Endothelial cell of umbilical vein (primary cell): ENCODE data around the gene IPO5. TPM values are rescaled to one million over a fixed set of nuclear protein-coding genes. Genes with fewer than 3 reads are reported as not detected.
A peak's percentile ranks its signal among the peaks of the same experiment; 100 is the strongest.

Experiments
- BruUV-seq: library from RNA; stranded (reverse); fragments of 400-500 nt; replicated peaks from 2 replicates; lab custom pipeline; 2021; lab: Mats Ljungman, UMichigan
- CTCF ChIA-PET: fragments of 300-600, 350-600 bp; sonication (Branson Sonifier 250); formaldehyde crosslinking; loops from one replicate; lab custom pipeline; 2021; ENCODE audit warnings: antibody characterized with exemption, inconsistent platforms; lab: Charles Lee
- POLR2A ChIA-PET: fragments of 300-600, 350-600 bp; sonication (Branson Sonifier 250); formaldehyde crosslinking; loops from one replicate; lab custom pipeline; 2021; ENCODE audit warnings: antibody characterized with exemption, inconsistent platforms; lab: Charles Lee
- DNase-seq: peaks from one replicate; pipeline ENCODE4 v3.0.0-alpha.2; 2011; ENCODE audit warnings: low read depth, low spot score
- FAIRE-seq: peaks from 2 replicates; lab custom pipeline; 2011; peaks lifted over from hg19 to GRCh38; lab: Jason Lieb, UNC
- H2AFZ ChIP-seq: 2 replicates; pipeline ENCODE4 v1.6.0; 2012; ENCODE audit warnings: low read depth, low read length, control low read depth, inconsistent platforms
- H3K27ac ChIP-seq: 2 replicates; pipeline ENCODE4 v1.5.1; 2011; ENCODE audit warnings: low read depth, mild to moderate bottlenecking, control low read depth, low read length, moderate library complexity; ENCODE audit not compliant: insufficient read depth
- H3K27me3 ChIP-seq, 2 experiments: 2 replicates each; pipeline versions ENCODE4 v1.6.0 to v1.6.1; 2011; ENCODE audit warnings: low read length in 2 of 2, mixed read lengths in 1 of 2; ENCODE audit not compliant: control insufficient read depth in 2 of 2, insufficient read depth in 2 of 2
- H3K36me3 ChIP-seq, 2 experiments: 2 replicates in 1 of 2; 3 replicates in 1 of 2; pipeline ENCODE4 v1.5.1; 2011; ENCODE audit warnings: low read length in 2 of 2, mild to moderate bottlenecking in 1 of 2, moderate library complexity in 1 of 2; ENCODE audit not compliant: control insufficient read depth in 2 of 2, insufficient read depth in 2 of 2; ENCODE audit errors: extremely low read depth in 1 of 2
- H3K4me1 ChIP-seq: 3 replicates; pipeline ENCODE4 v1.5.1; 2011; ENCODE audit warnings: mild to moderate bottlenecking, low read length; ENCODE audit not compliant: control insufficient read depth, insufficient read depth; ENCODE audit errors: extremely low read depth
- H3K4me2 ChIP-seq: 2 replicates; pipeline ENCODE4 v1.6.1; 2011; ENCODE audit warnings: low read length, control low read depth, mixed read lengths; ENCODE audit not compliant: insufficient read depth
- H3K4me3 ChIP-seq, 3 experiments: fragments of 200-600 bp in 1 of 3; sonication (generic), shearing (Covaris generic) in 1 of 3; replicated peaks in 1 of 3; 2 replicates each; pipeline ENCODE4 v1.5.1; 2011 to 2016; ENCODE audit warnings: control low read depth in 3 of 3, low read length in 3 of 3, mild to moderate bottlenecking in 2 of 3, inconsistent platforms in 1 of 3, low read depth in 1 of 3, moderate library complexity in 1 of 3; ENCODE audit not compliant: insufficient read depth in 1 of 3
- H3K79me2 ChIP-seq: 2 replicates; pipeline ENCODE4 v1.6.0; 2012; ENCODE audit warnings: low read length, inconsistent platforms; ENCODE audit not compliant: control insufficient read depth, insufficient read depth
- H3K9ac ChIP-seq: replicated peaks from 2 replicates; pipeline ENCODE3; 2011; ENCODE audit warnings: low read length, control low read depth; ENCODE audit not compliant: insufficient read depth; ENCODE audit errors: extremely low read depth
- H3K9me1 ChIP-seq: replicated peaks from 3 replicates; pipeline ENCODE4 v1.6.0; 2011; ENCODE audit warnings: mild to moderate bottlenecking, low read length; ENCODE audit not compliant: control insufficient read depth, insufficient read depth; ENCODE audit errors: extremely low read depth
- H3K9me3 ChIP-seq: replicated peaks from 2 replicates; pipeline ENCODE4 v1.5.1; 2012; ENCODE audit warnings: low read length, inconsistent platforms; ENCODE audit not compliant: control insufficient read depth, insufficient read depth
- H4K20me1 ChIP-seq: replicated peaks from 2 replicates; pipeline ENCODE3; 2011; ENCODE audit warnings: mild to moderate bottlenecking, low read length; ENCODE audit not compliant: control insufficient read depth, insufficient read depth; ENCODE audit errors: extremely low read depth
- EZH2 ChIP-seq: IDR thresholded peaks from 2 replicates; pipeline ENCODE4 v1.6.1; 2012; ENCODE audit warnings: borderline replicate concordance, low read depth, mild to moderate bottlenecking, moderate library complexity, low read length, inconsistent platforms; ENCODE audit not compliant: severe bottlenecking
- FOS ChIP-seq: IDR thresholded peaks from 2 replicates; pipeline ENCODE4 v1.6.1; 2011; ENCODE audit warnings: mild to moderate bottlenecking, low read length, moderate library complexity, borderline replicate concordance; ENCODE audit not compliant: insufficient read depth
- GATA2 ChIP-seq: IDR thresholded peaks from 2 replicates; pipeline ENCODE4 v1.7.0; 2011; ENCODE audit warnings: low read depth, mild to moderate bottlenecking, moderate library complexity, mixed read lengths, low read length; ENCODE audit not compliant: insufficient read length, insufficient read depth
- JUN ChIP-seq: IDR thresholded peaks from 2 replicates; pipeline ENCODE4 v1.6.1; 2011; ENCODE audit warnings: borderline replicate concordance, low read depth; ENCODE audit not compliant: insufficient read length, insufficient read depth
- MYC ChIP-seq: IDR thresholded peaks from one replicate; pipeline ENCODE4 v1.6.1; 2011; ENCODE audit warnings: mild to moderate bottlenecking, low read depth, low read length
- POLR2A ChIP-seq: IDR thresholded peaks from 2 replicates; pipeline ENCODE4 v1.6.1; 2012; ENCODE audit warnings: low read depth, mild to moderate bottlenecking, control low read depth, low read length
- POLR2AphosphoS5 ChIP-seq: IDR thresholded peaks from 2 replicates; pipeline ENCODE4 v1.6.1; 2012; ENCODE audit warnings: low read depth, mild to moderate bottlenecking, control low read depth, low read length, moderate library complexity; ENCODE audit not compliant: insufficient read depth
- dilution Hi-C: fragments of 300-500 bp; cut with MboI; formaldehyde crosslinking; loops from one replicate; pipeline ENCODE4 v1.15.0; 2019; ENCODE audit warnings: low sequenced_read_pairs; ENCODE audit not compliant: extremely low pct_ligation_motif_present
- intact Hi-C: fragments of 100-400 bp; cut with micrococcal nuclease; formaldehyde crosslinking; loops from one replicate; pipeline ENCODE4 v1.10.0; 2022
- polyA plus RNA-seq, 4 experiments: library from polyadenylated mRNA; depleted of rRNA in 3 of 4; stranded (reverse) in 3 of 4; unstranded in 1 of 4; fragments of >200 nt; gene quantifications; 2 replicates each; pipeline versions ENCODE4 v1.2.1 to v1.2.3, GENCODE V29; 2011 to 2012; ENCODE audit warnings: missing spikeins in 1 of 4
- total RNA-seq: library from RNA; stranded (reverse); gene quantifications from 2 replicates; pipeline ENCODE4 v1.2.3, GENCODE V29; 2021
- TF ChIP-seq, protein P1 (sequence below), 2 donors: IDR thresholded peaks; 1 replicate in 1 of 2; 2 replicates in 1 of 2; pipeline ENCODE4 v1.5.1; 2011; ENCODE audit warnings: low read length in 2 of 2, mild to moderate bottlenecking in 2 of 2, moderate library complexity in 2 of 2, control low read depth in 1 of 2, inconsistent platforms in 1 of 2, low read depth in 1 of 2; ENCODE audit not compliant: insufficient read depth in 1 of 2; ENCODE audit errors: extremely low read depth in 1 of 2
- TF ChIP-seq, protein P2 (sequence below): IDR thresholded peaks from 2 replicates; pipeline ENCODE4 v1.6.1; 2011; ENCODE audit not compliant: insufficient read depth, insufficient read length

The IPO5 gene
- total and polyA plus RNA-seq, 2 donors (not counting 3 experiments of a cell fraction or from before 2014, with no cell fraction given): 50.4 to 183 TPM

GRCh38 chr13:97979556-97979955 lies 26.1 kb downstream of the IPO5 start:
- POLR2A ChIA-PET: no interaction called here
- Histone ChIP-seq H3K4me3 (no peak overlapping the region), H3K79me2 (peaks cover 63% of the 10 kb centered on the region), H3K4me1 (peaks cover 33% of the 10 kb centered on the region), H3K27ac (no peak overlapping the region), H3K27me3 (no peaks in the 10 kb centered on the region), H3K4me2 (peak overlapping the region; percentile 98), H4K20me1 (peaks cover 7% of the 10 kb centered on the region), H3K9me3 (no peaks in the 10 kb centered on the region), H3K9me1 (no peaks in the 10 kb centered on the region), H2AFZ (no peak overlapping the region), H3K36me3 (peaks cover 0 to under 1% of the 10 kb centered on the region in 2 experiments), H3K9ac (no peak overlapping the region)
- dilution Hi-C loops: no loop called here
- CTCF ChIA-PET: no interaction called here
- no TSS peak for BruUV-seq
- DNase-seq (no peak), FAIRE-seq (no peak)
- TF ChIP-seq MYC (no peak), GATA2 (no peak), POLR2AphosphoS5 (no peak), EZH2 (no peak), POLR2A (no peak), JUN (no peak), FOS (no peak)
- TF ChIP-seq, protein P1, sequence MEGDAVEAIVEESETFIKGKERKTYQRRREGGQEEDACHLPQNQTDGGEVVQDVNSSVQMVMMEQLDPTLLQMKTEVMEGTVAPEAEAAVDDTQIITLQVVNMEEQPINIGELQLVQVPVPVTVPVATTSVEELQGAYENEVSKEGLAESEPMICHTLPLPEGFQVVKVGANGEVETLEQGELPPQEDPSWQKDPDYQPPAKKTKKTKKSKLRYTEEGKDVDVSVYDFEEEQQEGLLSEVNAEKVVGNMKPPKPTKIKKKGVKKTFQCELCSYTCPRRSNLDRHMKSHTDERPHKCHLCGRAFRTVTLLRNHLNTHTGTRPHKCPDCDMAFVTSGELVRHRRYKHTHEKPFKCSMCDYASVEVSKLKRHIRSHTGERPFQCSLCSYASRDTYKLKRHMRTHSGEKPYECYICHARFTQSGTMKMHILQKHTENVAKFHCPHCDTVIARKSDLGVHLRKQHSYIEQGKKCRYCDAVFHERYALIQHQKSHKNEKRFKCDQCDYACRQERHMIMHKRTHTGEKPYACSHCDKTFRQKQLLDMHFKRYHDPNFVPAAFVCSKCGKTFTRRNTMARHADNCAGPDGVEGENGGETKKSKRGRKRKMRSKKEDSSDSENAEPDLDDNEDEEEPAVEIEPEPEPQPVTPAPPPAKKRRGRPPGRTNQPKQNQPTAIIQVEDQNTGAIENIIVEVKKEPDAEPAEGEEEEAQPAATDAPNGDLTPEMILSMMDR (IDR thresholded peaks at IDR 0.05; ENCODE audit: extremely low read depth in 1 of 2, insufficient read depth in 1 of 2, low read depth in 1 of 2, low read length in 2 of 2): no peak
- TF ChIP-seq, protein P2, sequence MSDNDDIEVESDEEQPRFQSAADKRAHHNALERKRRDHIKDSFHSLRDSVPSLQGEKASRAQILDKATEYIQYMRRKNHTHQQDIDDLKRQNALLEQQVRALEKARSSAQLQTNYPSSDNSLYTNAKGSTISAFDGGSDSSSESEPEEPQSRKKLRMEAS: no peak
- intact Hi-C loops: loop anchor here (5.0 kb wide), 1 partner anchor 57 kb away; no protein-coding TSS in a partner anchor
